Measurements from ENCODE around the gene OR52E4.

Gene OR52E4

DNA sequence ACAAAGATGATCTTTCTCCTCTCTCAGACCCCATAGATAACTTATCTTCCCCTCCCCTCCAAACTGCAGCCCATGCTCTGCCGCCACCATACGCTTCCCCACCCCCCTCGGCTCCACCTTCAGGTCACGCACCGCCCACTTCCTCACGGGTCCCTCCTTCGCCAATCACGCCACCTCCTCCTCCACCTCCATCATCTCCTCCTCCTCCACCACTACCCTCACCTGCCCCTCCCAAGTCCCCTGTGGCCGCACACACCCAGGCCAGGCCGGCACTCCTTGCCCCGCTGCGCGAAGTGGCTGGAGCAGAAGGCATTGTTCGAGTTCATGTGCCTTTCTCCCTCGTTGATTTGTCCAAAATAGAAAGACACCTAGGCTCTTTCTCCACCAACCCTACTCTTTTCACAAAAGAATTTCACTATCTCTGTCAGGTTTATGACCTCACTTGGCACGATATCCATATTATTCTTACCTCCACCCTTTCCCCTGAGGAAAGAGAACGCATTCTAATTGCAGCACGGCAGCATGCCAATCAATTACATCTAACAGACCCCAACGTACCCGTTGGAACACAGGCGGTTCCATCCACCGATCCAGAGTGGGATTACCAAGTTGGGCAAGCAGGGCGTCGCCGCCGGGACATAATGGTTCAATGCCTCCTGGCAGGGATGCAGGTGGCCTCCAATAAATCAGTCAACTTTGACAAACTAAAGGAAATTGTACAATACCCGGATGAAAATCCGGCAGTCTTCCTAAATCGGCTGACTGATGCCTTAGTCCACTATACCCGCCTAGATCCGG is 49.3 kb downstream of the OR52E4 start:
- no peak for DNase-seq (ENCODE audit: low read depth)

DNA sequence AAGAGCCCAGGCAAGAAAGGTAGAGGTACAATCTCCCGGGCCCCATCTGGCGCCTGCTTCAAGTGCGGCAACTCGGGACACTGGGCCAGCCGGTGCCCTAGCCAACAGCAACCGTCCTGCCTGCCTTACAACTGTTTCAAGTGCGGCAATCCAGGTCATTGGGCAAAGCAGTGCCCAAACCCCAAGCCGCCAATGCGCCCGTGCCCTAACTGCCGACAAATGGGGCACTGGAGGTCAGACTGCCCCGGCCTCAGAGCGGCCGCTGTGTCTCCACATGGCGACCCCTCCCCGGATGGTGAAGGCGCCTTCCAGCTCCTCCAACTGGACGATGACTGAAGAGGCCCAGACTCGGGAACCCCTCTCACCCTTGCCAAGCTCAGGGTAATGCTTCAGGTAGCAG is 50.2 kb downstream of the OR52E4 start:
- DNase-seq (ENCODE audit: low read depth), result no peak

DNA sequence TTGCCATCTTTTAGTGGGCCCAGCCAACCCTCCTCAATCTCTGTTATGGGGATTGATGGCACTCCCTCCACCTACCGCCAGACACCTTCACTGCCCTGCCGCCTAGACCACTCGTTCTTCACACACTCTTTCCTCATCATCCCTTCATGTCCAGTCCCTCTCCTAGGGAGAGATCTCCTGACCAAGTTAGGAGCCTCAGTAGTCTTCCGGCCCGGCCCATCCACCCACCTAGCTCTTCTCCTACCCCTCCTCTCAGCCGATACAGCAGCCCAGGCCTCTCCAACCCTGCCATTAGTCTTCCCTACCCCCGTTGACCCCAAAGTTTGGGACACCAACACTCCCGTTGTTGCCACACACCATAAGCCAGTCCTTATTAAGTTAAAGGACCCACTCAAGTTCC is 50.6 kb downstream of the OR52E4 start:
- DNase-seq (ENCODE audit: low read depth), result no peak

DNA sequence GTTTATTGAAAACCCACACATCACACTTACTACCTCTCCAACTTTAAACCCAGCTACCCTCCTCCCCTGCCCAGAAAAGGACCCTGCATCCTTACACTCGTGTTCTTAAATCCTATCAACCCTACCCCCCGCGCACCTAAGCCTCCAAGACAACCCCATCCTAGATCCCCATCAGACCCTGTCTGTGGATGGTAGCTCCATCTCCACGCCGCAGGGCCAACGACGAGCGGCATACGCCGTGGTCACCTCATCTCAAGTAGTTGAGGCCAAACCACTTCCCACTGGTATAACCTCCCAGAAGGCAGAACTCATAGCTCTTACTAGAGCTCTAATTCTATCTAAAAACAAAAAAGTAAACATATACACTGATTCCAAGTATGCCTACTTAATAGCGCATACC is 52.2 kb downstream of the OR52E4 start:
- no peak for DNase-seq (ENCODE audit: low read depth)

DNA sequence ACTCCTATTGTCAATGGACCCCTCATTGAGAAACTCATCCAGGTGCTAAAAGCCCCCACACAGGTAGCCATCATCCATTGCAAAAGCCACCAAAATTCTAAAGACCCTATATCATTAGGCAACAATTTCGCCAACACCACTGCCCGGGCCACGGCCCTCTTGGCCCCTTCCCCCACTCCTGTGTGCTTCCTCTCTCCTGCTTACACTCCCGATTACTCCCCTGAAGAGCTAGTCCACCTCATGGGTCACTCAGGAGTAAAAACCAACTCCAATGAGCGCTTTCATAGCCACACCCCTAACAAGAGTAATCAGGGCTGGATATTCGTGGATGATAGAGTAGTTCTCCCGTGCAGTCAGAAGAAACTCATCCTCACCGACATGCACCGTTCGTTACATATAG is 52.7 kb downstream of the OR52E4 start:
- DNase-seq (ENCODE audit: low read depth), result no peak
